GM12873 (cell line): ENCODE data around the gene COP1.

ENCODE experiments used
- CTCF ChIP-seq: IDR thresholded peaks from 2 replicates; pipeline ENCODE4 v1.5.1; 2012; ENCODE audit warnings: low read depth, mild to moderate bottlenecking, moderate library complexity, low read length, control low read depth; ENCODE audit not compliant: insufficient read depth; ENCODE audit errors: missing control alignments

The COP1 gene

GRCh38 chr1:176055398-176055797 is 151.7 kb downstream of the COP1 start:
- TF ChIP-seq CTCF: no peak

- TF ChIP-seq CTCF: no peak
Measured at GRCh38 chr1:176051902-176052518, 155.1 kb downstream of the COP1 start.

GRCh38 chr1:176051402-176051801 is 155.7 kb downstream of the COP1 start:
- TF ChIP-seq CTCF: no peak

GRCh38 chr1:176049582-176049981 is 157.5 kb downstream of the COP1 start:
- TF ChIP-seq CTCF: no peak

GRCh38 chr1:176046926-176047325 is 160.2 kb downstream of the COP1 start:
- TF ChIP-seq CTCF: no peak

GRCh38 chr1:176043537-176043936 is 163.5 kb downstream of the COP1 start:
- TF ChIP-seq CTCF: no peak

GRCh38 chr1:176033881-176034280 is 173.2 kb downstream of the COP1 start:
- no peak for TF ChIP-seq CTCF
